Suprapubic skin (tissue), 3 donors: ENCODE measurements around the gene BBIP1.

Source experiments
- CTCF ChIP-seq, 2 donors: fragments of 200-600 bp in 1 of 2; fragments of 450-650 bp in 1 of 2; sonication (generic) in 1 of 2; IDR thresholded peaks; one replicate each; pipeline ENCODE4 v1.5.1; 2016 to 2019; ENCODE audit warnings: antibody characterized with exemption in 2 of 2, mild to moderate bottlenecking in 1 of 2, moderate library complexity in 1 of 2
- POLR2AphosphoS5 ChIP-seq, 3 donors: sonication (generic); formaldehyde crosslinking; IDR thresholded peaks; one replicate each; pipeline ENCODE4 v1.6.1; 2017; ENCODE audit warnings: antibody characterized with exemption in 3 of 3

GRCh38 chr10:110870823-110871297, 48.1 kb downstream of the BBIP1 start:
- no peak for TF ChIP-seq POLR2AphosphoS5 (IDR thresholded peaks at IDR 0.05)
- TF ChIP-seq CTCF (IDR thresholded peaks at IDR 0.05): no peak
